ENCODE data around the gene C1R. TPM values are rescaled to one million over a fixed set of nuclear protein-coding genes. Genes with fewer than 3 reads are reported as not detected.

C1R gene
- total and polyA plus RNA-seq, 8 donors, result 69.3 to 693 (median 87.1) TPM

GRCh38 chr12:7032990-7033389 is 59.3 kb downstream of the C1R start:
- Histone ChIP-seq H3K36me3 (no peaks in the 10 kb centered on the region), H3K27me3 (no peaks in the 10 kb centered on the region), H3K27ac (no peak overlapping the region), H3K4me1 (no peaks in the 10 kb centered on the region), H3K4me3 (no peak overlapping the region), H3K9me3 (no peaks in the 10 kb centered on the region)
- intact Hi-C loops (cut with DNase I), result no loop called here
- no peak for ATAC-seq
- no peak for DNase-seq
- TF ChIP-seq, protein P1, sequence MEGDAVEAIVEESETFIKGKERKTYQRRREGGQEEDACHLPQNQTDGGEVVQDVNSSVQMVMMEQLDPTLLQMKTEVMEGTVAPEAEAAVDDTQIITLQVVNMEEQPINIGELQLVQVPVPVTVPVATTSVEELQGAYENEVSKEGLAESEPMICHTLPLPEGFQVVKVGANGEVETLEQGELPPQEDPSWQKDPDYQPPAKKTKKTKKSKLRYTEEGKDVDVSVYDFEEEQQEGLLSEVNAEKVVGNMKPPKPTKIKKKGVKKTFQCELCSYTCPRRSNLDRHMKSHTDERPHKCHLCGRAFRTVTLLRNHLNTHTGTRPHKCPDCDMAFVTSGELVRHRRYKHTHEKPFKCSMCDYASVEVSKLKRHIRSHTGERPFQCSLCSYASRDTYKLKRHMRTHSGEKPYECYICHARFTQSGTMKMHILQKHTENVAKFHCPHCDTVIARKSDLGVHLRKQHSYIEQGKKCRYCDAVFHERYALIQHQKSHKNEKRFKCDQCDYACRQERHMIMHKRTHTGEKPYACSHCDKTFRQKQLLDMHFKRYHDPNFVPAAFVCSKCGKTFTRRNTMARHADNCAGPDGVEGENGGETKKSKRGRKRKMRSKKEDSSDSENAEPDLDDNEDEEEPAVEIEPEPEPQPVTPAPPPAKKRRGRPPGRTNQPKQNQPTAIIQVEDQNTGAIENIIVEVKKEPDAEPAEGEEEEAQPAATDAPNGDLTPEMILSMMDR (IDR thresholded peaks at IDR 0.05), result no peak

DNA sequence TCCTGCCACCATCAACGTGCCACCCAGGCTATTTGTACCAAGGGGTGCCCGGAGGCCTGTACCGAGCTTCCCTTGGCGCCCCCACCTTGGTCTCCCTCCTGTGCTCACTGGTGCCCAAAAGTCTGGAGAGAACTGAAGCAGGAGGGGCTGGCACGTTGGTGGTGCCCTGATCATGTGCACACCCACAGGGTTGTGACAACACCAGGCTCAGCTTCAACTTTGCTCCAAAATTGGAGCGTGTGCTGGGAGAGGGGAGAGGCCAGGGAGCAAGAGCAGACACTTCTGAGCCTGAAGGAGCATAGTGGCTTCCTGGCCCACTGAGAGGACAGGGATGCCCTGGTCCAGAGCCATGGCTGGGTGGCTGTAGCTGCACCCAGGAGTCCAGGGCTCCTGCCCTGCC is 60.9 kb downstream of the C1R start:
- DNase-seq, result no peak
- H3K9me3 ChIP-seq, result no peaks in the 10 kb centered on the region
- no peak overlapping the region for H3K4me3 ChIP-seq
- no peak overlapping the region for H3K27ac ChIP-seq
- no peak for ATAC-seq
- H3K4me1 ChIP-seq, result no peaks in the 10 kb centered on the region
- TF ChIP-seq, protein P1 (IDR thresholded peaks at IDR 0.05), result no peak
- intact Hi-C loops (cut with DNase I), result no loop called here
- H3K27me3 ChIP-seq, result no peaks in the 10 kb centered on the region
- no peaks in the 10 kb centered on the region for H3K36me3 ChIP-seq

Other genes starting within 250 kb of the C1R start
- 1 to 10 TPM; 2.0 to 7.7 TPM for gene CDCA3, start 241.2 kb downstream of the C1R start, total RNA-seq
- 10 to 100 TPM; 25.3 to 59.2 (median 33.3) TPM for gene CDCA3, start 241.2 kb downstream of the C1R start, polyA plus RNA-seq (ENCODE audit: insufficient read length in 6 of 6)
- 10 to 100 TPM; 80.2 to 90.2 TPM for gene USP5, start 240.3 kb downstream of the C1R start, total RNA-seq
- gene USP5, start 240.3 kb downstream of the C1R start, polyA plus RNA-seq (ENCODE audit: insufficient read length in 6 of 6), result 10 to 100 TPM; 50.8 to 66.3 (median 58.0) TPM
- gene TPI1, start 224.9 kb downstream of the C1R start, total RNA-seq, result 100 to 1,000 TPM; 394 to 521 TPM
- gene TPI1, start 224.9 kb downstream of the C1R start, polyA plus RNA-seq (ENCODE audit: insufficient read length in 6 of 6), result 100 to 1,000 TPM; 416 to 483 (median 444) TPM
- 10 to 100 TPM; 24.5 to 27.1 TPM for gene SPSB2, start 219.1 kb downstream of the C1R start, total RNA-seq
- 10 to 100 TPM in 1 of 6 donors, 1 to 10 TPM in 5; 3.4 to 13.8 (median 7.2) TPM for gene SPSB2, start 219.1 kb downstream of the C1R start, polyA plus RNA-seq (ENCODE audit: insufficient read length in 6 of 6)
- 10 to 100 TPM; 11.0 to 14.8 TPM for gene LRRC23, start 187.6 kb downstream of the C1R start, total RNA-seq
- gene LRRC23, start 187.6 kb downstream of the C1R start, polyA plus RNA-seq (ENCODE audit: insufficient read length in 6 of 6), result 10 to 100 TPM; 18.3 to 36.8 (median 25.2) TPM
- 10 to 100 TPM; 42.3 to 50.0 TPM for gene ENO2, start 177.9 kb downstream of the C1R start, total RNA-seq
- gene ENO2, start 177.9 kb downstream of the C1R start, polyA plus RNA-seq (ENCODE audit: insufficient read length in 6 of 6), result 10 to 100 TPM in 5 of 6 donors, 1 to 10 TPM in 1; 9.3 to 22.0 (median 14.3) TPM
- gene ATN1, start 164.5 kb downstream of the C1R start, total RNA-seq, result 100 to 1,000 TPM in 1 of 2 donors, 10 to 100 TPM in 1; 96.9 to 107 TPM
- gene ATN1, start 164.5 kb downstream of the C1R start, polyA plus RNA-seq (ENCODE audit: insufficient read length in 6 of 6), result 100 to 1,000 TPM in 5 of 6 donors, 10 to 100 TPM in 1; 94.9 to 134 (median 115) TPM
- not detected for gene RNU7-1, start 148.6 kb downstream of the C1R start, total RNA-seq
- 1 to 10 TPM in 2 of 6 donors, not detected in 4; 7.9 to 9.7 TPM for gene RNU7-1, start 148.6 kb downstream of the C1R start, polyA plus RNA-seq (ENCODE audit: insufficient read length in 6 of 6)
- gene C12orf57, start 148.4 kb downstream of the C1R start, total RNA-seq, result 100 to 1,000 TPM; 159 to 194 TPM
- gene C12orf57, start 148.4 kb downstream of the C1R start, polyA plus RNA-seq (ENCODE audit: insufficient read length in 6 of 6), result 100 to 1,000 TPM; 175 to 239 (median 204) TPM
- gene PTPN6, start 141.1 kb downstream of the C1R start, total RNA-seq, result 100 to 1,000 TPM in 1 of 2 donors, 10 to 100 TPM in 1; 74.6 to 145 TPM
- gene PTPN6, start 141.1 kb downstream of the C1R start, polyA plus RNA-seq (ENCODE audit: insufficient read length in 6 of 6), result 10 to 100 TPM; 17.4 to 21.2 (median 18.3) TPM
- 100 to 1,000 TPM; 113 to 142 TPM for gene PHB2, start 121.8 kb downstream of the C1R start, total RNA-seq
- gene PHB2, start 121.8 kb downstream of the C1R start, polyA plus RNA-seq (ENCODE audit: insufficient read length in 6 of 6), result 100 to 1,000 TPM; 280 to 322 (median 302) TPM
- 10 to 100 TPM; 36.3 to 46.6 TPM for gene EMG1, start 121.5 kb downstream of the C1R start, total RNA-seq
- 10 to 100 TPM; 45.3 to 52.3 (median 47.6) TPM for gene EMG1, start 121.5 kb downstream of the C1R start, polyA plus RNA-seq (ENCODE audit: insufficient read length in 6 of 6)
- 100 to 1,000 TPM in 1 of 2 donors, 10 to 100 TPM in 1; 74.5 to 108 TPM for gene LPCAT3, start 74.0 kb downstream of the C1R start, total RNA-seq
- 10 to 100 TPM; 54.7 to 70.7 (median 61.9) TPM for gene LPCAT3, start 74.0 kb downstream of the C1R start, polyA plus RNA-seq (ENCODE audit: insufficient read length in 6 of 6)
- gene C1S, start 31.7 kb downstream of the C1R start, total RNA-seq, result 100 to 1,000 TPM; 302 to 326 TPM
- gene C1S, start 31.7 kb downstream of the C1R start, polyA plus RNA-seq (ENCODE audit: insufficient read length in 6 of 6), result 100 to 1,000 TPM; 111 to 134 (median 120) TPM
- gene C1RL, start 16.8 kb upstream of the C1R start, total RNA-seq, result 10 to 100 TPM; 65.9 to 72.7 TPM
- gene C1RL, start 16.8 kb upstream of the C1R start, polyA plus RNA-seq (ENCODE audit: insufficient read length in 6 of 6), result 10 to 100 TPM; 55.4 to 66.3 (median 61.4) TPM
- 1 to 10 TPM; 1.2 to 2.3 TPM for gene RBP5, start 36.4 kb upstream of the C1R start, total RNA-seq
- gene RBP5, start 36.4 kb upstream of the C1R start, polyA plus RNA-seq (ENCODE audit: insufficient read length in 6 of 6), result 10 to 100 TPM; 14.2 to 26.5 (median 22.1) TPM
- 10 to 100 TPM; 30.3 to 45.8 TPM for gene CLSTN3, start 37.9 kb upstream of the C1R start, total RNA-seq
- 10 to 100 TPM; 58.4 to 80.9 (median 67.0) TPM for gene CLSTN3, start 37.9 kb upstream of the C1R start, polyA plus RNA-seq (ENCODE audit: insufficient read length in 6 of 6)
- 10 to 100 TPM; 34.1 to 36.5 TPM for gene PEX5, start 97.2 kb upstream of the C1R start, total RNA-seq
- 10 to 100 TPM; 45.8 to 59.4 (median 53.2) TPM for gene PEX5, start 97.2 kb upstream of the C1R start, polyA plus RNA-seq (ENCODE audit: insufficient read length in 6 of 6)
- not detected for gene ACSM4, start 211.6 kb upstream of the C1R start, total RNA-seq
- gene ACSM4, start 211.6 kb upstream of the C1R start, polyA plus RNA-seq (ENCODE audit: insufficient read length in 6 of 6), result under 1 TPM in 1 of 6 donors, not detected in 5; 0.15 TPM

All from left lung (tissue), 10 donors.